ENCODE results near the gene HHATL.
"Not testable (repeated sequence)": the region's sequence is repeated elsewhere in the genome, so short reads cannot be mapped to it uniquely, and the experiment has no call there.

The HHATL gene

DNA sequence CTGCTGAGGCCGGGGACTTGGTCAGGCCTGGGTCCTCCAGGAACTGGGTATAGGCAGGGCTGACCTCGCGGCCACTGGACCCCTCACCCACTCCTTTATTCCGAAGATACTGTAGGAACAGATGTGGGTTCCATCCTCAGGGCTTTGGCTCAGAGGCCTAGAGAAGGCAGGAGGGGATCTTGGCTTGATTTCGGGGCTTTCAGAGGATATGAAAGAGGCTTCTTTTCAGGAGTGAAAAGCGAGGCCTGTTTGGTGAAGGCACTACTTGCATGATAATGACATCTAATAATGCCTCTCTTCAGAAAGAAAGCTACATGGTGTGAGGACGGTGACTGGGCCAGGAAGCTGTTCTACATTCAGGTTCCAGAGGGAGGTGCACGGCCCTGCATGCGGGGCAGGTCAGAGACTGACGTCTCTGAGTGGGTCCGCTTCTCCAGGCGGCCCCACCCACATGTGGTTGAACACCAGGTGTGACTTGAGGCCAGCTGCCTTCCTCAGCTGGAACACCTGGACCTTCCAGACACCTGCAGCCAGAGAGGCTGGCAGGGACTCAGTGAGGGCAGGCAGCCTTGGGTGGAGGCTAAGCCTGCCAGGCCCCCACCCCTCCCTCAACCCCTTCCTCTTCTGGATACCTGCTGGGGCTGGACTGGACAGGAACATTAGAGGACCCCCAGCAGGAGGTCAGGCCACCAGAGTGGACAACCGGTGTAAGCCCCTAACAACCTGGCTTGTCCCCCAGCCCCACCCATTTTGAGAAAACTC, 31.1 kb upstream of the HHATL start:
- no peak for DNase-seq

DNA sequence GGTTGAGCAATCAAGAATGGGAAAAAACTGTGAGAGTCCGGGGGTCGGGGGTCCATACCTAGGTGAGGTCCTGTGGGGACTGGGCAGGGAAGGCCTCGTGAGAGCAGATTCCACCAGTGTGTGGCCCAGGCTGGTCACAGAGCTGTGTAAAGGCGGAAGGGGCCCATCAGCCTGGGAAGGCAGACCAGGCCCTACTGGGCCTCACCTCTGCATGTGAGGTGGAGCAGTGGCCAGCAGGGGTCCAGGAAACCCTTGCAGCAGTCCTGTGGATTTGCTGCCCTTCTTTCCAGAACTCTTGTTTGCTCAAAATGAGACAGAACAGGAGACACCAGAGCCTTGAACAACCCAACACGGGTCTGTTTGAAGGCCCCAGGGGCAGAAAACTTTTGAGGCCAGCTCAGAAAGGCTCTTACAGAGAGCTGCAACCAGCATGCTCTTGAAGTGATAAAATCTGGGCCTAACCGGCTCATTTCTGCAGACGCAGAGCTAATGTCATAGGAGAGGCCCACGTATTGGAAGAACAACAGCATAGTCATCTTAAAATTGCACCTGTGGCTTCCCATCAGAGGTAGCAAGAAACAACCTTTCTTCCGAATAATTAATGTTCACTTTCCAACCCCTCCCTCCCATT, 30.3 kb upstream of the HHATL start:
- DNase-seq: no peak

DNA sequence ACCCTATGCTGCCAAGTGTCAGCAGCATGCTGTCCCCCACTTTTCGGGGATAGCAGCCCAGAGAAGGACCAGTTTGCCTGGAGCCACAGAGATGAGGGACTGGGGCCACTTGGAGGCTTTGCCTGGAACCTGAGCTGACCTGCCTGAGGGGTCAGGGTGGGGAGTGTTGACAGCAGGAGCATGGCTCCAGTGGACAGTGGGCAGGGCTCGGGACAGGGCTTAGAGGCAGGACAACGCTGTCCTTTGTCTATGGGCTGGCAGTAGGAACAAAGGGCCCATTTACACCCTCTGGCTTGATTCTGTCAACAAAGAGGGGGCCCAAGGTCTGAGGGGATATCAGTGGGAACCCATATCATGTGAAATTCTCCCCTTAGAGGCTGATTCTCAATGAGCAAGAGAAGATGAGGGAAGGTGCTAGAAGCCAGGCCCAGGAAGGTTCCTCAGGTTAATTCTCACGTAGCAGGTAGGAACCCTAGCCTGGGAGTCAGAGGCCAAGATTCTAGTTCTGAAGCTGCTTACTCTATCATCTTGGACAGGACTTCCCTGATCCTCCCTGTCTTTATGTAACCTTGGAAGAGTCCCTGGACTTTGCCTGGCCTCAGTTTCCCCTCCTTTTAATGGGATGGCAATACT, 29.7 kb upstream of the HHATL start:
- no peak for DNase-seq

DNA sequence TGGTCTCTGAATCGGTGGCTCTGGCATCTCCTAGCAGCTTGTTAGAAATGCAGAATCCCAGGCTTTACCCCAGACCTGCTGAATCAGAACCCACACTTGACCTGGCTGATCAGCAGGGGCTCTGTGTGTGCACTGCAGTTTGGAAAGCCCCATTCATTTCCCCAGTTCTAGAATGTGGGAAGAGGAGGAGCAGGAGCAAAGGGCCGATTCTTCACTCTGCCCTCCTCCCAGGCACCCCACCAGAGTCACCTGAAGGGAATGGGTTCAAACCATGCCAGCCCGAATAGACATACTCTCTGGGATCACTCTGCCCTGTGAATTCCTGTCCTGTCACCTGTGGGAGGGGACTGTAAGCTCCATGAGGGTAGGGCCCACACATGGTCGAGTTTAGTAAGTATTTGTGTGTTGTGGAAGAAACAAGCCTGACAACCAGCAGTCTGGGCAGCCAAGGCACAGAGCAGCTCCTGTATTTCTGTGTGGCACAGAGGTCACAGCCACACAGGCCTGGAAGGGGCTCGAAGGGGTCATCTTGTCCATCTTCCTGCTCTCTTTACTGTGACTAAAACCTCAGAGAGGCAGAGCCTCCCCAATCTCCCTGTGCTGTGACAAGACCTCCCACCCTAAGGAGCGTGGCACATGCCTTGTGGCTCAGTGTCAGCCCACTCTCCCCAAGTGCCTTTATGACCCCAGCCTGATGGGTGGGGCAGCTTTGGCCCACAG, 29.0 kb upstream of the HHATL start:
- DNase-seq: no peak

DNA sequence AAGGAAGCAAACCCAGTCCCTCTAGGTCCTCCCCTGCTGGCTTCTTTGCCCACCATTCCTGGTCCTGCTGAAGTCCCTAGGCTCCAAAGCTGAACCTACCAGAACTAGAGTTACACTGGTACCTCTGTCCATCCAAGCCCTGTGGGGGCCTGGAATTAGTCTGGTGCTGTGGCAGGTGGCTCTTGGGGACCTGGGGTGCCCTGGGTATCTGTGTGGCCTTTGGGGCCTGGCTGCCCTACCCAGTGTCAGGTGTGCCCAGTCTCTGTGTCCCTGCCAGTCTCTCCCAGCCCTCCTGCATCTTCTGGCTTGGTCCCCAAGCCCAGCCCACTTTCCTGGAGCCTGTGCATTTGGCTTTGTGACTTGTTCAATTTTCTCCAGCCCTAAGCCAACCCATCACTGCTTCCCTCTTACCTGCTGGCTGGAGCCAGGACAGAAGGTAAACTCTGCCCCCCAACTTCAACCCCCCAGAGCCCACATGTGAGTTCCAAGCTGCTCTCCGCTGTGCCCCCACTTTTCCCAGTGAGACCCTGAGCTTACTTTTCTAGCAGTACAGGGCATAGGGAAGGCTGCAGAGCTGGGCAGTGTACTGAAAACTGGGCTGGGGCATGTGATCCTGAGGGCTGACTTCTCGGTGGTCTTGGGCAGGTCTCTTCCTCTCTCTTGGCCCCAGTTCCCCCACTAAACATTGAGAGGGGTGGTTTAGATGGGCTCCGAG, 28.3 kb upstream of the HHATL start:
- DNase-seq: no peak

DNA sequence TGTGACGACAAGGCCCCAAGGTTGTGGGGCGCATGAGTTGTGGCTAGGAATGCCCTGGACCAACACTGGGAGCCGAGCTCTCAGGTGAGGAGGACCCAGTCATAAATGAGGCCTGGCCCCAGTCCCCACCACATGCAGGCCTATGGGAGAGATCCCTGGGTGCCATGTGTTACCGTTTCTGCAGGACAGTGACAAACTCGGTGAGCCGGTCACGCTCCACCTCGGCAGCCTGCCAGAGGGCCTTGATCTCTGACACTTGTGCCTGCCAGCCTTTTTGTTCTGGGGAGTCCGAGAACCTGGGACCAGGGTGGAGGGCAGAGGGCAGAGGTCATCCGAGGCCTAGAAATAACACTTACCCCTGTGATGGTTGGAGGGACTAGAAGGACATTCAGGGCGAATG, 27.7 kb upstream of the HHATL start:
- no peak for DNase-seq

DNA sequence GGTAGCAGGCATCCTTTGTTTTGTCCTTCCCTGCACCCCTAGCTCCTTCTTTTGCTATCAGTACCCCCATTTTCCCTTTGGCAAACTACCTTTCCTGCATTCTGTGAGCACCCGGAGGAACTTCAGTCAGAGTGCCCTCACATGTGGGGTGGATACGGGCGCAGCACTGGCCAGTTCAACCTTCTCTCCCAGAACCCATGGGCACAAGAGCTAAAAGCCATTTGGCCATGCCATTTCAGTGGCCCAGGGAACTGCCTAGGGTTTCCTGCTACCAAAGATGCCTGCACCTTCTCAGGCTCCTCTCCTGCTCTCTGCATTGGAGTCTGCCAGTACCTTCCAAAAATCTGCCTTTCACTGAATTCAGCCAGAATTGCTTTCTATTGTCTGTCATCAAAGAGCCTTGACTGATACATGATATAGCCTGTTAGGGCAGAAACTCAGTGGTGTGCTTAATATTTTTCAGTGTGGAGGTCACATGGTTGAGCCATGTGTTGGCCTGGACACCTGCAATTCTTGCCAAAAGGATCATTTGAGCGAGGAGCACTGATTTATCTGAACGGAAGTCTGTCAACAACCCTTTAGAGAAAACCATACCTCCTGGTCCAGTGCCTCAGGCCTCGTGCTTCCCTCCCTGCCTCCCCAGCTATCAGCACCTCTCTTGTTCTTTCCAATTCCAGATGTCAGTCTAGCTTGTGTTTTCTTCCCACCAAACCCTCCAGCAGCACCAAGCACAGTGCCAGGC, 27.0 kb upstream of the HHATL start:
- no peak for DNase-seq

DNA sequence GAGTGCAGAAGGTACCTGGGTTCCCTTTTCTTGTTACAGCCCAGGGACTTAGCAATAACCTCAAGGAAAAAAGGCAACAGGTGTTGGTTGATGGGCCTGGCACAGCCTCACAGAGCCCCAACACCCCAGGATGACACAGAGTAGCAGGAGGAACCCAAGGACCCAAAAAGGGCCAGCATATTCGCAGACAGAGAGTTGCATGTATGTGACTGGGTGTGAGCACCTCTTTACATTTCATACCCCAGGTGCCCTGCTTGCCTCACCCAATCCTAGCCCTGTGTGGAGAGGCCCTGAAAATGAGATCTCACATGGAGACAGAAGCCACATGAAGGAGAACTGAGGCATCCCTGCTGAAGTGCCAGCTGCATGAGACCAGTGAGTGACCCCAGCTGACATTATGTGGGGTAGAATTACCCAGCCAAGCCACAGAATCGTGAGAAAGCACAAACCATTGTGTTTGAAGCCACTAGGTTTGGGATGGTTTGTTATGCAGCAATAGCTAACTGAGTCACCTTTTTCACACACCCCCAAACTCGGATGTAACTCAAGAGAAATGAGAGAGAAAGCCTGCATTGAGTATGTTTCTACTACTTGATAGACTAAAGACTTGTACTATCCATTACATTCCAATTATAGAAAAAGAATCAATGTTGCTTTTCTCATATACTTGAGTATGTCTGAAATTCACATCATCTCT, 26.2 kb upstream of the HHATL start:
- DNase-seq: no peak

DNA sequence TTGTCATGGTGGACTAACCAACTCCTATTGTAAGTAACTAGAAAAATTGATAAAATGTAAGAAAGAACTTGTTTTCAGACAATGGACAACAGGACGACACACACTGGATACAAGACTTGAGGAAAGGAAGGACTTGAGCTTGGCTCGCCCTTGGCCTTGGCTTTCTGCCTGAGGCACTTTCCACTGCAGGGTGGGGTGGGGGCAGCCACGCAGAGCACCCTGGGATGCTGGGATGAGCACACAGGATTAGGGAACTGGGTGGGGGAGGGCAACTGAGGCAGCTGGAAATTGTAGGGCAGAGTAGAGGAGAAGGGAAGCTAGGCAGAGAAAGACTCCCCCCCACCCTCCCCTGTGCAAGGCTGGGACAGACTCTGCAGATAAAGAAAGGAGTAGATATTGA, 25.5 kb upstream of the HHATL start:
- no peak for DNase-seq

DNA sequence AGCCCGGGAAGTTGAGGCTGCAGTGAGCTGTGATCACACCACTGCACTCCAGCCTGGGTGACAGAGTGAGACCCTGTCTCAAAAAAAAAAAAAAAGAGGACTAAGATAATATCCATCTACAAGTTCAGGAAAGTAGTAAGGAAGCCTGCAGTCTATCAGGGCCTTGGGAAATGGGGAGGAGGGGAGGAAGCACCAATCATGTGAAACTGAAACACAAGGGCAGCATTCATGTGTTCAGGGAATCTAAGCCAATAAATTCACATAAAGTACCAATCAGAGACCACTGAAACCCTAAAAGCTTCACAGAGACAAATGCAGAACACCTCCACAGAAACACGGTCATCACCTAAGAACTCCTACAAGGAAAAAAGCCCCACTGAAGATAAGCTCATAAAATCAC, 22.9 kb upstream of the HHATL start:
- DNase-seq: no peak

DNA sequence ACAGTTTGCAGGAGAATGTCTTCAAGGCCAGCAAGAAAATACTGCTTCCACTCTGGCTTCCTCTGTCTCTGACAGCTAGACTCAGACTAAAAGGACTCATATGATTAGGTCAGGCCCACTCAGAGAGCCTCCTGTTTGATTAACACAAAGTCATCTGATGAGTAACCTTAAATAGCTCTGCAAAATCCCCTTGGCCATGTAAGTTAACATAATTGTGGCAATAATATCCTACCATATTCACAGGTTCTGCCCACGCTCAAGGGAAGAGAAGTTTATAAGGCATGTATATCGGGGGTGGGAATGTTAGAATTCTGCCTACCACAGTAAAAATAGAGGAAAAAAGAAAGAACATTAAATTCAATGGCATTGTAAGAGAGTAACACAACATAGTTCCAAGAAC, 20.6 kb upstream of the HHATL start:
- no peak for DNase-seq

DNA sequence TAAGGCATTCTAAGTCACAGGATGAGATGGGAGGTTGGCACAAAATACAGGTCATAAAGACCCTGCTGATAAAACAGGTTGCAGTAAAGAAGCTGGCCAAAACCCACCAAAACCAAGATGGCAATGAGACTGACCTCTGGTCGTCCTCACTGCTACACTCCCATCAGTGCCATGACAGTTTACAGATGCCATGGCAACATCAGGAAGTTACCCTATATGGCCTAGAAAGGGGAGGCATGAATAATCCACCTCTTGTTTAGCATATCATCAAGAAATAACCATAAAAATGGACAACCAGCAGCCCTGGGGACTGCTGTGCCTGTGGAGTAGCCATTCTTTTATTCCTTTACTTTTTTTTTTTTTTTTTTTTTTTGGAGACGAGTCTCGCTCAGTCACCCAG, 19.8 kb upstream of the HHATL start:
- not testable (repeated sequence) for DNase-seq

DNA sequence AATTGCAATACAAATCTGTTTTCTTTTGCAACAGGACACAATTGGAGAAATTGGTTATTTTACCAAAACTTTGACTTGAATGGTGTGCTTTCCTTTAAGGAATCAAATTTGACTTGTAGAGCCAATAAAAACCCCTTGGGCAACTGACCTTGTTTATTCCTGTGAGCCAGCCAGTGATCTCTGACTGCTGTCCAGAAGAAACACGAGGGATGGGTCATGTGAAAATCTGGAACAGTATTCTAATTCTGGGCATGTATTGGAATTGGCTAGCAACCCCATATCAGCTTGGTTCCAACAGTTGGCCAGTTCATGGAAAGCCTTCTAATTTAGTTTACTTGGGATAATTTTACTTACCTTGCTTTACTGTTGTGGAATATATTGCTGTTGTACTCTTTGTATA, 19.1 kb upstream of the HHATL start:
- no peak for DNase-seq

DNA sequence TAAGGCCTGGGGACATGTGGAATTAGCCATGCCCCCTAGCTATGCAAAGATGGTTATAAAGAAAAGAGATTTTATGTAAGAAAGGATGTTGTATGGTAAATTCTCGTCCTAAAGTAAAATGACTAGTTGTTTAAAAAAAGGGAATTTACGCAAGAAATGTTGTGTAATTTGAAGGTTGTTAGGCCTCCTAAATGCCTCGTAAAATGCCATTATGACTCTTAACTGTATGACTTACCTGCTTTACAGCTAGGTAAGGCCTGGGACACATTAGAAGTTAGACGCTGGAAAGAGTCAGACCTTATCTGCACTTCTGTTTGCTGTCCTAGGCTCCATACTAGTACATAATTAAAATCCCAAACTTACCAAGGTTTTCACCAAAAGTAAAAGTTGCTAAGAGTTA, 17.5 kb upstream of the HHATL start:
- no peak for DNase-seq

DNA sequence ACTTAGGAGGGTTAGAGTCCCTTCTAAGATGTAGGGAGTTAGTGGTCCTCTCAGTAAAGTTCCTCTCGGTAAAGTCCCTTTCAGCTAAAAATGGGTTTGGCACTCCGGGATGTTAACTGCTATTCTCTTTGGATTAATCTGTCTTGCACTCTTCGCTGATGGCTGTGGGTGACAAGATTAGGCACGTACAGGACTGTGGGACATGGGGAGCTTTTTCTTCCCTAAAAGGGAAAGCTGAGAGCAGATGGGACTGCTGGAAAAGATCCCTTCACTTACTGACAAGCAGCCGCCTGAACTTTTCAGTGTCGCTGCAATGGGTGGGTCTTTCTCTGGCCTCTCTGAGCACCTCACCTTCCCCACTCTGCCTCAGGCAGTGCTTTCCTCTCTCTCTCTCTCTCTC, 16.4 kb upstream of the HHATL start:
- DNase-seq: no peak

DNA sequence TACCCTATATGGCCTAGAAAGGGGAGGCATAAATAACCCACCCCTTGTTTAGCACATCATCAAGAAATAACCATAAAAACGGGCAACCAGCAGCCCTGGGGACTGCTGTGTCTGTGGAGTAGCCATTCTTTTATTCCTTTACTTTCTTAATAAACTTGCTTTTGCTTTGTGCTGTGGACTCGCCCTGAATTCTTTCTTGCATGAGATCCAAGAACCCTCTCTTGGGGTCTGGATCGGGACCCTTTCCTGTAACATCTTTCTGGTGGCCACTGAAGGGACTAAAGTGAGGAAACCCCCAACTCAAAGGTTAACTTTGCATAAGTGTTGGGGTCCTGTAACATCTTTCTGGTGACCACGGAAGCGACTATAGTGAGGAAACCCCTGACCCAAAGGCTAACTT, 15.7 kb upstream of the HHATL start:
- DNase-seq: no peak

DNA sequence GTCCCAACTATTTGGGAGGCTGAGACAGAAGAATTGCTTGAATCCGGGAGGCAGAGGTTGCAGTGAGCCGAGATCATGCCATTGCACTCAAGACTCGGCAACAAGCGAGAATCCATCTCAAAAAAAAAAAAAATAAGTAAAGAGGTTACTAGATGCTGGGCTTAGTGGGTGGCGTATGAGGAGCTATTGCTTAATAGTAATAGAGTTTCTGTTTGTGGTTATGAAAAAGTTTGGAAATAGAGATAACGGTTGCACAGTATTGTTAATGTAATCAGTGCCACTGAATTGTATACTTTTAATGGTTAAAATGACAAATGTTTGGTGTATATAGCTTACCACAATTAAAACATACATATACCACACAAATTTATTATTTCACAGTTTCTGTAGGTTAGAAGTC, 14.7 kb upstream of the HHATL start:
- DNase-seq: no peak

DNA sequence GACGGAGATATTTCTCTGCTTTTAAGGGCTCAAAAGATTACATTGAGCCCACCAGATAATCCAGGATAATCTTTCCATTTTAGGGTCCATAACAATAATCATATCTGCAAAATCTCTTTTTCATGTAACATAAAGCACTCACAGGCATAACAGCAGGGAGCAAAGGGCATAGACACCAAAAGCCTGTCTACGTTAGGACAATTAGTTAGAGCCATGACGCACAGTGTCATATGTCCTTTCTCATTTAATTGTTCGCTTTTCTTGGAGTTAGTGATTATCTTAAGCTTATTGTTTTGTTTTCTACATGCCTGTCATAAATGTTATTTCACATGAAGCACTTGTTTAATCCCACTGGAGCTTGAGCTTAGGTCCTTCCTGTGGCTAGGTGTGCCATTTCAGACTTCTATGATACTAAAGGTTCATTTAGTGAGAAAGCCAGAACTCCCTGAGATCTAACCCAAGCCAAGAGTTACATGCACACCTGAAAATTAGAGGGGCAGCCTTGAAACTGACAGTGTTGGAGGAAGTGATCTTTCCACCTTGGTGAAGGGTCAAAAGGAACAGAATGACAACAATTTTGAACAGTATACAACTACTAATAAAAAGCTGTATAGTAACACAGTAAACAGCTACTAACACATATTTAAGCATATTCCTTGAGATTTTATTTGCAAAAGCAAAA, 11.7 kb upstream of the HHATL start:
- DNase-seq: no peak

DNA sequence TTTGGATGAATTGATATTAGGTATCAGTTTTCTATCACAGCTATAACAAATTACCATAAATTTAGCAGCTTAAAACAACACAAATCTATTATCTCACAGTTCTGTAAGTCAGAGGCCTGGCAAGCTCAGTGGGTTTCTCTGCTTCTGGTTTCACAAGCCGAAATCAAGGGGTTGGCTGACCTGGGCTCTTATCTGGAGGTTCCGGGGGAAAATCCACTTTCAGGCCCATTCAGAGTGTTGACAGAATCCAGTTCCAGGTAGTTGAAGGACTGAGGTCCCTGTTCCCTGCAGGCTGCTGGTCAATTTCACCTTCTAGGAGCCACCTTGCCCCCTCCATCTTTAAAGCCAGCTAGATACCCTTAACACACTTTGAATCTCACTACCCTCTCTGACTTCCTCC, 11.1 kb upstream of the HHATL start:
- DNase-seq: no peak

DNA sequence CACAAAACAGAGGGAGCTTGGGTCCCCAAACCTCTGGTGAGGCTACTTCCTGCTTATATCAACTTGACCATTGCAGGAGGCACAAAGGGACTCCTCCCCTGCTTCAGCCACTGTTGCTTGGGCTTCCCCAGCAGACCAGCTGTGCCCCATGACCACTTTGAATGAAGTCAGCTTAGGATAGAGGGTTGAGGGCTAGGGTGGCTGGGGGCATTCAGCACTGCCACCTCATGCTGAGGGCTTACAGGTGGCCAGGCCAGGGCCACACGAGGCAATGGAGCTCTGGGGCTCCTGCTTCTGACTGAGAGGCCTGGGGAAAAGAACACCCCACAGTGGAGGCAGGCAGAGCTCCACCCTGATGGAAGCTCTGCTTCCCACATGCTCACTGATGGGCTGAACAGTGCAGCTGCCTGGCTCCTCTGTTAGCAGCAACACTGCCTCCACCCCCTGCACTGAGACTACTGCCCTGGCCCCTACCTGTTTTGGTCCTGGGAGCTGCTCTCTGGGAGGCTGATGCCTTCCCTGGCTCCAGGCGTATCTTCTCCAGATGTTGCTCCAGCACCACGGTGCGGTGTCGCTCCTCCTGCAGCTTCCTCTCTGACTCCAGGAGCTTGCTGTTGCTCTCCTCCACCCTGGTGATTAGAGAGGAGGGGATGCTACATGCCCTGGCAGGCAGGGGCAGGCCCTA, 10.2 kb upstream of the HHATL start:
- DNase-seq: no peak

DNA sequence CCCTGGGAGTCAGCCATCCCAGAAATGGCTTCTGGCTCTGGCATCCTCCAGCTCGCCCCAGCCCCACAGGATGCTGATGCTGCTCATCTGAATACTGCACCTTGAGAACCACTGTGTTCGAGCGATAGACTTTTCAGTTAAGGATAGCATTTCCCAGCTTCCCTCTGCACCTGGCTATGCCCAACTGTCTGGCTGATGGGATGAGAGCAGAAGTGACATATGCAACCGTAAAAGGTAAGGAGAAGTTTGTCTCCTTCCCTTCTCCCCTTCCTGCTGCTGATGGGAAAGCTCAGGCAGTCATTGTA, 9.7 kb upstream of the HHATL start:
- no peak for DNase-seq
